Measurements from ENCODE around the gene B3GNT7.

GRCh38 chr2:231399853-231400680, 4.6 kb downstream of the B3GNT7 start:
- TF ChIP-seq TAF1 (IDR thresholded peaks at IDR 0.05; ENCODE audit: borderline replicate concordance, insufficient read depth, low read length) (no peak), POLR2AphosphoS5 (IDR thresholded peaks at IDR 0.05; ENCODE audit: low read depth, low read length) (no peak), SIN3A (IDR thresholded peaks at IDR 0.05; ENCODE audit: borderline replicate concordance, insufficient read depth, low read length) (no peak)
